HCT116 (cell line): ENCODE measurements around the gene PAX5.

Experiments
- POLR2AphosphoS5 ChIP-seq: IDR thresholded peaks from 2 replicates; pipeline ENCODE4 v1.6.1; 2011; ENCODE audit warnings: mild to moderate bottlenecking, low read depth, low read length, moderate library complexity
- ZNF274 ChIP-seq: fragments of 200-500 bp; sonication (Bioruptor generic); IDR thresholded peaks from 2 replicates; pipeline ENCODE4 v1.6.1; 2014; ENCODE audit warnings: mild to moderate bottlenecking, low read depth, low read length, inconsistent platforms
- TF ChIP-seq, protein P1 (sequence below), 3 experiments: fragments of 200-600 bp in 1 of 3; sonication (generic) in 1 of 3; IDR thresholded peaks in 2 of 3; conservative IDR thresholded peaks in 1 of 3; 2 replicates each; pipeline ENCODE4 v1.5.1; 2012 to 2017; ENCODE audit warnings: low read depth in 2 of 3, low read length in 2 of 3, antibody characterized with exemption in 1 of 3, borderline replicate concordance in 1 of 3, control low read depth in 1 of 3, mild to moderate bottlenecking in 1 of 3, mixed read lengths in 1 of 3, mixed run types in 1 of 3, moderate library complexity in 1 of 3; ENCODE audit not compliant: insufficient read depth in 1 of 3

DNA sequence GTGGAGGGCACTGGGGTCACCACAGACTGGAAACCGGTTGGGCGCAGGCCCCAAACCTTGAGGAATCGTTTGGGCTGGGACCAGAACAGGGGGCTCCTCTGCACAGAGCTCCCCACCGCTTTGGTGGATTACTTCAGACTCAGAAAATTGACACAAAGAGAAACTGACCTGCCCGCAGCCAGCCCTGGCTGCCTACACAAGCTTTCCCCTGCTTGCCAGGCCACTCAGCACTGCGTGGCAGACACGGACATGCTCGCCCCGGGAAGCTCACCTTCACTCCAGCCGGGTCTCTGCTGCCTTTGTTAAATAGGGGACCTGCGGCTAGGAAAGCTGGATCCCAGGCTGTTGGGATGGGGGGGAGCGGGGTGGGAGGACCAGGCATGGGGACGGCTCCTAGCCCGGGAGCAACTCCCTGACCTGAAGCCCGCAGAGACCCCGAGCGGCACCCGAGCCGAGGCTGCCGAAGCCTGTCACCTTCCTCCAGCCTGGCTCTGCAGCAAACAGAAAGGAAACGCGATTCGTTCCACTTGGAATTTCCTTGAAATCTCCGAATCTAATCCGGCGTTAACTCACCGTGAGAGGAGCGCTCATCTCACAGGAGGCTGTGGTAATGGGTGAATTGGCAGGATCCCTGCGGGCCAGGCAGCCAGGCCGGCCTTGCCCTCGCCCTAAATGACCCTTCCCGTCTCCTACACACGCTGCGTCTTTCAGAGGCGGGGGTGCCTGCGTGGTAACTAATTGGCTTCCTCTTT lies 8.8 kb downstream of the PAX5 start:
- TF ChIP-seq POLR2AphosphoS5 (no peak), ZNF274 (no peak)
- TF ChIP-seq, protein P1, sequence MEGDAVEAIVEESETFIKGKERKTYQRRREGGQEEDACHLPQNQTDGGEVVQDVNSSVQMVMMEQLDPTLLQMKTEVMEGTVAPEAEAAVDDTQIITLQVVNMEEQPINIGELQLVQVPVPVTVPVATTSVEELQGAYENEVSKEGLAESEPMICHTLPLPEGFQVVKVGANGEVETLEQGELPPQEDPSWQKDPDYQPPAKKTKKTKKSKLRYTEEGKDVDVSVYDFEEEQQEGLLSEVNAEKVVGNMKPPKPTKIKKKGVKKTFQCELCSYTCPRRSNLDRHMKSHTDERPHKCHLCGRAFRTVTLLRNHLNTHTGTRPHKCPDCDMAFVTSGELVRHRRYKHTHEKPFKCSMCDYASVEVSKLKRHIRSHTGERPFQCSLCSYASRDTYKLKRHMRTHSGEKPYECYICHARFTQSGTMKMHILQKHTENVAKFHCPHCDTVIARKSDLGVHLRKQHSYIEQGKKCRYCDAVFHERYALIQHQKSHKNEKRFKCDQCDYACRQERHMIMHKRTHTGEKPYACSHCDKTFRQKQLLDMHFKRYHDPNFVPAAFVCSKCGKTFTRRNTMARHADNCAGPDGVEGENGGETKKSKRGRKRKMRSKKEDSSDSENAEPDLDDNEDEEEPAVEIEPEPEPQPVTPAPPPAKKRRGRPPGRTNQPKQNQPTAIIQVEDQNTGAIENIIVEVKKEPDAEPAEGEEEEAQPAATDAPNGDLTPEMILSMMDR (IDR thresholded peaks at IDR 0.05 in 2 of 3, conservative IDR thresholded peaks at IDR 0.05 in 1 of 3; ENCODE audit: borderline replicate concordance in 1 of 3, insufficient read depth in 1 of 3, low read depth in 2 of 3, low read length in 2 of 3), result no peak
